Adipocyte (in vitro differentiated cells): ENCODE measurements around the gene MAN2B2.

ENCODE experiments used
- DNase-seq: peaks from one replicate; pipeline ENCODE4 v3.0.0-alpha.2; 2015; ENCODE audit warnings: low read depth
- H3K27me3 ChIP-seq: replicated peaks from 2 replicates; pipeline ENCODE4 v1.7.0; 2013; ENCODE audit warnings: mild to moderate bottlenecking, low read length, moderate library complexity; ENCODE audit not compliant: control insufficient read depth, insufficient read depth
- H3K36me3 ChIP-seq: 2 replicates; pipeline ENCODE4 v1.7.0; 2013; ENCODE audit warnings: low read length, mild to moderate bottlenecking, moderate library complexity; ENCODE audit not compliant: control insufficient read depth, insufficient read depth, severe bottlenecking
- H3K4me1 ChIP-seq: 2 replicates; pipeline ENCODE4 v1.7.0; 2013; ENCODE audit warnings: mild to moderate bottlenecking, low read length, moderate library complexity; ENCODE audit not compliant: control insufficient read depth, insufficient read depth
- H3K4me3 ChIP-seq: 2 replicates; pipeline ENCODE4 v1.7.0; 2013; ENCODE audit warnings: mild to moderate bottlenecking, low read length, moderate library complexity
- H3K9ac ChIP-seq: 2 replicates; pipeline ENCODE4 v1.7.0; 2013; ENCODE audit warnings: mild to moderate bottlenecking, low read length, moderate library complexity
- H3K9me3 ChIP-seq: 2 replicates; pipeline ENCODE4 v1.7.0; 2013; ENCODE audit warnings: mild to moderate bottlenecking, low read length, moderate library complexity; ENCODE audit not compliant: control insufficient read depth

The MAN2B2 gene

GRCh38 chr4:6609415-6610079 is 34.6 kb downstream of the MAN2B2 start:
- no peak for DNase-seq
- Histone ChIP-seq H3K9me3 (peaks cover 10% of the 10 kb centered on the region), H3K36me3 (peaks cover 40% of the 10 kb centered on the region), H3K27me3 (no peaks in the 10 kb centered on the region), H3K9ac (no peak overlapping the region), H3K4me1 (no peaks in the 10 kb centered on the region), H3K4me3 (no peak overlapping the region)

GRCh38 chr4:6610856-6611430 is 36.0 kb downstream of the MAN2B2 start:
- Histone ChIP-seq H3K9ac (no peak overlapping the region), H3K9me3 (no peaks in the 10 kb centered on the region), H3K4me3 (no peak overlapping the region), H3K36me3 (peaks cover 35% of the 10 kb centered on the region), H3K27me3 (no peaks in the 10 kb centered on the region), H3K4me1 (no peaks in the 10 kb centered on the region)
- no peak for DNase-seq

GRCh38 chr4:6612961-6613675 is 38.1 kb downstream of the MAN2B2 start:
- peaks cover 38% of the 10 kb centered on the region for H3K36me3 ChIP-seq
- no peaks in the 10 kb centered on the region for H3K27me3 ChIP-seq
- H3K9ac ChIP-seq: no peak overlapping the region
- no peak for DNase-seq
- no peaks in the 10 kb centered on the region for H3K9me3 ChIP-seq
- no peaks in the 10 kb centered on the region for H3K4me1 ChIP-seq
- no peak overlapping the region for H3K4me3 ChIP-seq

- Histone ChIP-seq H3K4me1 (no peaks in the 10 kb centered on the region), H3K36me3 (peaks cover 41% of the 10 kb centered on the region), H3K4me3 (no peak overlapping the region), H3K9me3 (no peaks in the 10 kb centered on the region), H3K27me3 (no peaks in the 10 kb centered on the region), H3K9ac (no peak overlapping the region)
- no peak for DNase-seq
Observed at GRCh38 chr4:6613676-6614651, 39.0 kb downstream of the MAN2B2 start.

GRCh38 chr4:6614701-6615230 is 39.8 kb downstream of the MAN2B2 start:
- Histone ChIP-seq H3K9me3 (no peaks in the 10 kb centered on the region), H3K4me1 (no peaks in the 10 kb centered on the region), H3K27me3 (no peaks in the 10 kb centered on the region), H3K4me3 (no peak overlapping the region), H3K36me3 (peaks cover 44% of the 10 kb centered on the region), H3K9ac (no peak overlapping the region)
- DNase-seq: no peak

GRCh38 chr4:6616087-6616995 is 41.4 kb downstream of the MAN2B2 start:
- H3K36me3 ChIP-seq: peaks cover 41% of the 10 kb centered on the region
- H3K4me3 ChIP-seq: no peak overlapping the region
- no peaks in the 10 kb centered on the region for H3K9me3 ChIP-seq
- DNase-seq: no peak
- H3K9ac ChIP-seq: no peak overlapping the region
- no peaks in the 10 kb centered on the region for H3K27me3 ChIP-seq
- no peaks in the 10 kb centered on the region for H3K4me1 ChIP-seq

GRCh38 chr4:6617246-6617645 is 42.3 kb downstream of the MAN2B2 start:
- no peaks in the 10 kb centered on the region for H3K4me1 ChIP-seq
- DNase-seq: no peak
- H3K36me3 ChIP-seq: peaks cover 38% of the 10 kb centered on the region
- no peaks in the 10 kb centered on the region for H3K27me3 ChIP-seq
- no peak overlapping the region for H3K4me3 ChIP-seq
- H3K9me3 ChIP-seq: no peaks in the 10 kb centered on the region
- H3K9ac ChIP-seq: no peak overlapping the region

GRCh38 chr4:6618386-6619115 is 43.6 kb downstream of the MAN2B2 start:
- no peaks in the 10 kb centered on the region for H3K4me1 ChIP-seq
- H3K9ac ChIP-seq: no peak overlapping the region
- no peaks in the 10 kb centered on the region for H3K27me3 ChIP-seq
- H3K4me3 ChIP-seq: no peak overlapping the region
- peaks cover 38% of the 10 kb centered on the region for H3K36me3 ChIP-seq
- no peak for DNase-seq
- no peaks in the 10 kb centered on the region for H3K9me3 ChIP-seq

GRCh38 chr4:6619116-6619465 is 44.1 kb downstream of the MAN2B2 start:
- Histone ChIP-seq H3K9me3 (no peaks in the 10 kb centered on the region), H3K4me3 (no peak overlapping the region), H3K27me3 (no peaks in the 10 kb centered on the region), H3K4me1 (no peaks in the 10 kb centered on the region), H3K9ac (no peak overlapping the region), H3K36me3 (peaks cover 38% of the 10 kb centered on the region)
- no peak for DNase-seq
